PC-3 (cell line): ENCODE results near the gene SHROOM2.

Source experiments
- CTCF ChIP-seq: fragments of 300-600 bp; sonication (generic); conservative IDR thresholded peaks from 2 replicates; pipeline ENCODE4 v1.5.1; 2017; ENCODE audit warnings: antibody characterized with exemption, low read depth, mild to moderate bottlenecking, low read length
- EZH2 ChIP-seq: fragments of 300-600 bp; sonication (generic); IDR thresholded peaks from one replicate; pipeline ENCODE4 v1.6.1; 2017; ENCODE audit warnings: antibody characterized with exemption, mild to moderate bottlenecking, low read length; ENCODE audit not compliant: unreplicated experiment
- EZH2phosphoT487 ChIP-seq: fragments of 300-600 bp; sonication (generic); IDR thresholded peaks from 2 replicates; pipeline ENCODE4 v1.6.1; 2018; ENCODE audit warnings: mild to moderate bottlenecking, antibody characterized with exemption, low read length, borderline replicate concordance

GRCh38 chrX:9935436-9935835 is 149.2 kb downstream of the SHROOM2 start:
- TF ChIP-seq CTCF (no peak), EZH2 (no peak), EZH2phosphoT487 (no peak)
